CD4-positive, alpha-beta T cell treated with Interleukin-6 for 4 hours (primary cell): Measurements from ENCODE around the gene PPM1A.

ENCODE experiments used
- DNase-seq: peaks from one replicate; pipeline ENCODE4 v3.0.0-alpha.2; 2020; ENCODE audit warnings: mixed read lengths

Gene PPM1A

DNA sequence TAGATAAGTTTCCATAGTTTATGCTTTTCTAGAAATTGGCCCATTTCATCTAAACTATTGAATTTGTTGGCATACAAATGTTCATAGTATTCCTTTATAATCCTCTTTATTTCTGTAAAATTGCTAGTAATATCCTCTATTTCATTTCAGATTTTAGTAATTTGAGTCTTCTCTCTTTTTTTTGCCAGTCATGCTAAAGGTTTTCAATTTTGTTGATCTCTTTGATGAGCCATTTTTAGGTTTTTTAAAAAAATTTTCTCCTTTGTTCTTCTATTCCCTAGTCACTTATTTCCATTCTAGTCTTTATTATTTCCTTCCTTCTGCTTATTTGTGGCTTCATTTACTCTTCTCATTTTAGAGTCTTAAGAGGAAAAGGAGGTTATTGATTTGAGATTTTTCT is 19.4 kb upstream of the PPM1A start:
- DNase-seq = no peak

DNA sequence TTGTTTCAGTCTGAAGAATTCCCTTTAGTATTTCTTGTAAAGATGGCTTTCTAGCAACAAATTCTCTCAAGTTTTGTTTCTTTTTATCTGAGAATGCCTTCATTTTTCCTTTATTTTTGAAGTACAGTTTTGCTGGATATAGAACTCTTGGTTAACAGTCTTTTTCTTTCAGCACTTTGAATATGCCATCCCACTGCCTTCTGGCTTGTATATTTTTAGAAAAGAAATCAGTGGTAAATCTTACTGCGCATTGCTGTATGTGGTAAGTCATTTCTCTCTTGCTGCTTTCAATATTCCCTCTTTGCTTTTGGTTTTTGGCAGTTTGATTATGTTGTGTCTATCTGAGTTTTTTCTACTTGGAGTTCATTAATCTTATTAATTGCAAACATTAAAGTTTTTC is 16.8 kb upstream of the PPM1A start:
- DNase-seq = no peak

DNA sequence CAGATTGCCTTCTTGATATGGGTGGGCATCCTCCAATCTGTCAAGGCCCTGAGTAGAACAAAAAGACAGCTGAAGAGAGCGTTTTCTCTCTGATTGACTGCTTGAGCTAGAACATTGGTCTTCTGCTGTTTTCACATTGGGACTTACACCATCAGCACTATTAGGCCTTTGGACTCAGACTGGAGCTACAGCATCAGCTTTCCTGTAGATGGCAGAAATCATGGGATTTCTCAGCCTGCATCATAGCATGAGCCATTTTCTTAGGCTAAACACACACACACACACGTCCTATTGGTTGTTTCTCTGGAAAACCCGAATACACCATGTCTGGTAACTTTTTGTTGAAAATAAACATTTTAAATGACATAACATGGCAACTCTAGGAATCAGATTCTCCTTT is 15.8 kb upstream of the PPM1A start:
- DNase-seq = no peak

DNA sequence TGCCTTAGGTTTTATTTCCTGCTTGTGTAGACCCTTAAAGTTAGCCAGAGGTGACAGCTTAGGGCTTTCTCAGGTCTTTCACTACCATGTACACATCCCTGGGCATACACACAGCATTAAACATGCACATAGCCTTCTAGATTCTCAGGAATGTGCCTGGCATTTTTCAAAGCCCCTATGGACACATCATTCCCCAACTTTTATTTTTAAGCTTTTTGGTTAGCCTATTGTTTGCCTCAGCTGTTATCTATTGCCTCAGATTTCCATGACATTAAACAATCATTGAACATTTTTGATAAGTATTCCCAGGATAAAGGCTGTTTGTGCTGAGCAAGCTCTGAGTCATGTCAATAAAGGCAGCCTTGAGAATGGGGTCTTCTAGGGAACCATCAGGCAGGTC is 15.1 kb upstream of the PPM1A start:
- no peak for DNase-seq

DNA sequence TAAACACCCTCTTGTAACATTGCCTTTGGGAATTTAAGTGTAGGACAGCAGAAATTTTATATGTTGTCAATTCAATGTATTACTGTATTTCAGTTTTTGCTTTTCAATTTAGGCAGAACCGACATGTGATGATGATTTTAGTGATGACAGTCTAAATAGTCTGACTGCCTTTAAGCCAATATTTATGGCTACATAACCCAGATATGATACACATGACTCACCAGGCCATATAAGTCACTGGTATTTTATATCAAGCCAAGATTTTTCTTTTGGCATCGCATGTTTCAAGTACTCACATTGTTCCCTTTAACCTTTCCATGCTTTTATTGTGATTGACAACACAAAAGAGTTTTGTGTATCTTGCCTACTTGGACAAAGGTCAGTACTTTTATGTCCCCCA is 13.6 kb upstream of the PPM1A start:
- DNase-seq = no peak

DNA sequence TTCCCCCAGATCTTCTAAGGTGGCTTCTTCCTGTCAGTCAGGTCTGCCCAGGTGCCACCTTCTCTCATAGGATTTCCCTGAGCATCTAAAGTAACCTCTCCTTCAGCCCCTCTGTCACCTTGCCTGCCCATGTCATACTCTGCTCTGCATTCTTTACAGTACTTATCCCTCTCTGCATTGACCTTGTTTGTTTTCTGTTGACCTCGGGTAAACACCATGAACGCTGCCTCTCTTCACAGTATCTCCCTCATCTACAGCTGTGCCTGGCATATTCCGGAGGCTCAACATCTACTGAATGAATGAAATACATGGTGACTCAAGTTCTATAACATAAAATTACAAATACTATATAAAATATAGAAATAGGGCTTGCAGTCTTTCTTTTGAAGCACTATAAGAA is 10.1 kb upstream of the PPM1A start:
- DNase-seq = no peak

DNA sequence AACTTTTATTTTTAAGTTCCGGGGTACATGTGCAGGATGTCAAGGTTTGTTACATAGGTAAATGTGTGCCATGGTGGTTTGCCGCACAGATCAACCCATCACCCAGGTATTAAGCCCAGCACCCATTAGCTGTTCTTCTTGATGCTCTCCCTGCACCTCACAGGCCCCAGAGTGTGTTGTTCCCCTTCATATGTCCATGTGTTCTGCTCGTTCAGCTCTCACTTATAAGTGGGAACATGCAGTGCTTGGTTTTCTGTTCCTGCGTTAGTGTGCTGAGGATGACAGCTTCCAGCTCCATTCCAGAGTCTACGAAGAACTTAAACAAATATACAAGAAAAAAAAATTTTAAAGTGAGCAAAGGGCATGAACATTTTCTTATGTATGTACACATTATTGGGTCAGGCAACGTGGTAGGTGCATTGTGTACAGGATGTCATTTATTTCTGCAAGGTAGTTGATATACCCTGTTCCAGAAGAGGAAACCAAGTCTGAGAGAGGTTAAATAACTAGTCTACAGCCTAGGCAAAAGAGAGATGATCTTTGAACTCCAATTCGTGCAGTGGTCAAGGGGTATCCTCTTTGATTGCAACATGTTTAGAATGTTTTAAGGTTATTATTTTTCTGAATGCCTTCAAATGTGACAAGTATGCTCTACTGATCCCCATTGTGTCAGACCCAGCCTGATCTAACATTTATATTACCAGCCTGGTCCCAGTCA is 8.7 kb upstream of the PPM1A start:
- no peak for DNase-seq

DNA sequence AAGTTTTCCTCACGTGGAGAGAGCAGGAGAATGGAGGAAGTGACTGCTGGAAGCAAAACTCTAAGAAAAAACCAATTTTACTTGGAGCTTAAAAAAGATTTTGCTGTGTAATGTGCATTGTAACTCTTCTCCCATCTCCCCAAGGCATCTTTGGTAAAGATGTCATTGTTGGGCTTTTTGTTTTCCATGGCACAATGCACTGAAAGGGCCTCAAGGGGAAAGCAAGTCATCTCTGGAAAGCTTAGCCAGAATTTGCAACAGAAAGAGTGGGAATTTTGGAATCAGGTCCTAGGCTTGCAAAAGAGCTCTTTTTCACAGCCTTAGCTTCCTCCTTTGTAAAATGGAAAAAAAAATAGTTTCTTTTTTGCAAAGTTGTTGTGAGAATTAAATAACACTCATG is 7.9 kb upstream of the PPM1A start:
- no peak for DNase-seq

DNA sequence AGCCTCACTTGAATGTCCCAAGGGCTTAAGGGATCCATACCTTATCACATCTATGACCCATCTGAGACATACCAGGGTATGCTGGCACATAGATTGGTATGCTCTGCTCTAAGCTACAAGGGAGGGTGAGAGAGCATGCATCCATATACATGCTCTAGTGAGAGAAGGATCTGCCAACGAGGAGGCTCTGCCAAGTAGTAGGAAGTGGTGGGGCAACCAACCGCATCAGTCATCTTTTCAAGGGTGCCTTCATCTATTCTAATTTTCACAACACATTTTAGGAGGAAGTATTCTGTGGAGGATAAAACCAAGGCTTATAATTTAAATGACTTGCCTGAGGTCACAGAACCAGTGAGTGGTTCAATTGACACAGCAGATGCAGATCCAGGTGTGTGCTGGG is 6.6 kb upstream of the PPM1A start:
- DNase-seq = no peak

DNA sequence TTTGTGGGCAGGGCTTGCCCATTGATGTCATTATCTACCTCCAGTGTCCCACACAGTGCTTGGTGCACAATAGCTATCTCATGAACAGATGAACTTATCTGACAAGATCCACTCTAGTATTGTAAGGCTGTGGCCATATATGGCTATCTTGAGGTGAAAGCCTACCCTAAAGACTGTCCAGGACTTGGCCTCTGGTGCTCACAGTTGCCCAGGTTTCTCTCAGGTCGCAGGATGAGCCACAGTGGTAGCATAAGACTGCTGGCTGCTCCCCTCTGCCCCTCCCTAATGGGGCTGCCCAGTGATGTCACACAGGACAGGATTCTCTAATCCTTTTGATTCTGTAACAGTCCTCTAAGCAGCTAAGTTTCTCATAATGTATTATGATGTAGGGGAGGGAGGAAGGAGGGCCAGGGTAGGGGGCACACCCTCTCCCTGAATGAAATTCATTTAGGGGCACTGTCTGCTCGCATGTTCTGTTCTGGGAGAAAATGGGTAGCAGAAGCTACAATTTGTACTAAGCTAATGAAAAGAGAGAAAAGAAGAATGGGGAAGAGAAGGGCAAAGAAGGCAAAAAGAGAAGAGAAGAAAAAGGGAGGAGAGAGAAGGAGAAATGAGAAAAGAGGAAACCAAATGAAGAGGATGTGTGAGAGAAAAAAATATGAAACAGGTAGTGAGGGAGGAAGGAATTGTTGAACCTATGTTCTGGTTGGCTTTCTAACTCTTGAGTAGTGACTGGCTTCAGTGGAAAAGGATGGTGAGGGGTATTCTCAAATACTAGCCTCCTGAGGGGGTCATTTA is 3.4 kb upstream of the PPM1A start:
- DNase-seq = no peak

DNA sequence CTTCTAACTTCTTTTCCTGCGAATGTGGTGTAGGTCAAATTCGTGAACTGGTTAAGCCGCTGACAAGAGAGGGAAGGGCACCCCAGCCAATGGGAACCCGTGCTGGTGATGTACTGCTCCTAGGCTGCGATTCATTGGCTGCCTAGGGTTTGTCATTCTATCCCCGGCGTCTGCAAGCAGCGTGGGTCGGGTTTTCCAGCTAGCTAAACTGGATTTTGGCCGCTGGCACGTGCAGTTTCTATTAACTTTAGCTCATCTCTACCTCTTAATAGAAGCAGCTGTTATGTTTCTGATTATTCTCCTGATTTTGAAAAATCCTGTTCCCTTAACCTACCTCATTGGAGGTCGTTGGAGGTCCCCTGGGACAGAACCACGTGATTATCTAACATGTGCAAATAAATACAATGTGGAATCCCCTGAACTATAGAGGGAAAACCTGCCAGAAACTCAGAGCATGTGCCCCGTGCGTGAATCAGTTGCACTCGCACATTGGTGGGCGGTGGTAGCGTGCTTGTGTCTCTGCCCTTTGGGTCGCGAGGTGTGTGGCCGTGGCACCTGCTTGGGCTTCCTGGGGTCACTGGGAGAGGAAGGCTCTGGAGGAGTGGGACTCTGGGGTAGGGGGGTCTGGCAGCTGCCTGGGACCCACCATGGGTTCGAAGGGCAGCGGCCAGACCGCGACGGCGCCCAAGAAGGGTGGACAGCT is 876 bp upstream of the PPM1A start:
- DNase-seq = peak; percentile 85

DNA sequence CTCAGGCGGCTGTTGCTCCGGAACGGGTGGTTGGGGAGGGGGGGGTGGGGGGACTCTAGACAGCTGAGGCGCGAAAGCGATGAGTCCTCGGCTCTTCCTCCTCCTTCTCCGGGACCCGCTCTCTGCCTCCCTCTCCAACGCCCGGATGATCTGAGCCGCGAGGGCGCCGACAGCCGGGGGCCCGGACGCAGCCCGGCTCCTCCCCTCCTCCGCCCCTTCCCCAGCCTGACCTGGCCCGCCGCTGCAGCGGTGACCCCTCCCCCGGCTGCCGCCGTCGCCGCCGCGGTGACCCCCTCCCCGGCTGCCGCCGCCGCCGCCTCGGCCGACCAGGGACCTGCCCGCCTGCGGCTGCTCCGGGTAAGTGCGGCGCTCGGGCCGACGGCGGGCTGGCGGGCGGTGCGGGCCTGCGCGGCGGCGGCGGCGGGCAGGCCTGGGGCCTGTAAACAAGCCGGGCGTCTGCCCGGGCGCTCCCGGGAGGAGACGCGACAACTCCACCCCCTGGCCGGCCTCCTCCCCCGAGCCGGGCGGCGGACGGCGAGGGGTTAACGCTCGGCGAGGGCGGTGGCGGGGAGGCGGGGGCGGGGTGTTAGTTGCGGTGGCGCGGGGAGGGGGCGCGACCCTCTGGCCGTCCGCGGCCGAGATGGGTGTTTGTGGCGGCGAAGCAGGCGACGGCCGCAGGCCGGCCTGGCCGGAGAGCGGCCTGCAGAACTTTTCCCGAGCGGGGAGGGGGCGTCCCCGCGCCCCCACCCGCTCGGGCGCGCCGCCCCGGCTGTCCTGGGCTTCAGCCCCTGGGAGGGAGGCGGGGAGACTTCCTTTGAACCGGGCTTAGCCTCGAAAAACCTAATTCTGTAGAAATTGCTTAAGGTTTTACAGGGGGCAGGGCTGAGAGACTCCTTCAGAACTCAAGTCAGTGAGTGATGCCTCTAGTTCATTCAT is 568 bp downstream of the PPM1A start:
- DNase-seq = peak; percentile 77

DNA sequence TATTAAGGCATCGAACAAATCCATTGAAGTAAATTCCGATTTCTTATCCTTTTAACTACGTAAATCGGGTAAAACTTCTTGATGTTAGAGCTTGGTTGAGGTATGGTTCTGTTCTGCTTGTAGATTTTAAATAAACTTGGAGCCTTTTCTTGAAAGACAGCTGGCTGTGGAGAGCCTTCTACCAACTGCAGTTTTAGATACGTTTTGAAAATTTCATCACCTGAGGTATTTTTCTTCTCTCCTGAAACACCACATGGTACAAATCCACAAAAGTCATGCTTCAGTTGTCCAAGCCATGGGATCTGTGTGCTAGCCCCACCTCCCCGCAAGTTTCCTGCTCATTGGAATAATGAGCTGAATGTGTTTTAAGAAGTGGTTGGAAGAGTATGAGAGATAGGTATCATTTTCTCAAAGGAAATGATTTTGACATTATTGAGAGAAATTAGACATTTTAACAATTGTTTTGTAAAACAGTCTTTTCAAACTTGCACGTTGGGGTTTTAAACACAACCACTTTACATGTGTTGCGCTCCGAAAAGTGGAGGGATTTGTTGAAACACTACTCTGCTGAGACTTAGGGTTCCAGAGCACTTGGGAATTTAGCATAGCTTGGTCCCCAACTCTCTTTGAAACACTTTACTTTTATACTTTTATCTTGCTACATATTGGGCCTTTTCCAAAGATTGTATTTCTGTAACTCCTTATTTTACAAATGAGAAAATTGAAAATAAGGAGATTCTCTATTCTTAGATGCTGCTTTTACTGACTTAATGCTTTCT is 1.4 kb downstream of the PPM1A start:
- no peak for DNase-seq

DNA sequence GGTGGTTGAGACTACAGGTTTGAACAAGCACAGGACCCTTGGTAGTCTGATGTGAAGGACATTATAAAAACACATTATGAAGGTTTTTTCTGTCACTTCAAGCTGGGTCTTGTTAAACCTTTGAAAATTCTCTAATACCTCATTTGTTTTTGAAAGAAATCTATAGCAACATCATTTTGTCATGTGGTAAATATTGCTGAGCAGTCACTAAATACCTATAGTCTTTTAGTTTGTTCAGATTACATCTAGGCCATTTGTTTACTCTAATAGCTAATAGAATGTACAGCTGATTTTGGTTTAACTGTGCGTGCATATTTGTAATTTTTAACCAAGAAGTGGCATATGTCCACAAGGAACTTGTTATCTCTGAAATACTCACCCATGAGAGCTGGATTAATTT is 2.9 kb downstream of the PPM1A start:
- DNase-seq = no peak

DNA sequence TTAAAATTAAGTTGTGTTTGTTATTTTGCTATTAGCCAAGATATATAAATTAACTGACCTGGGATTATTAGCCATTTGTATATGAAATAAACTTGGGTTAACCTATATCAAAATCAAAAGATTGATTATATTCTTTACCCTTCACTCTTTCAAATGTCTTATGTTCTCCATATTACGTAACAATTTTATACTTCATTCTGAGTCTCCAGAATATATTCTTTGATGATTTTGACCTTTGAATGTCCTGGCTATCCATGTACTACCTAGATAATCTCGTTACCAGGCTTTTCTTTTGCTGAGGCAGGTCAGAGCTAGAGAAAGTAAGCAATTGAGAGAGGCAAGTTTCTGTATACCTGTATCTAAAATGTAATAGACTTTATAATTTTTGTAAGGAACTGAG is 3.6 kb downstream of the PPM1A start:
- no peak for DNase-seq

DNA sequence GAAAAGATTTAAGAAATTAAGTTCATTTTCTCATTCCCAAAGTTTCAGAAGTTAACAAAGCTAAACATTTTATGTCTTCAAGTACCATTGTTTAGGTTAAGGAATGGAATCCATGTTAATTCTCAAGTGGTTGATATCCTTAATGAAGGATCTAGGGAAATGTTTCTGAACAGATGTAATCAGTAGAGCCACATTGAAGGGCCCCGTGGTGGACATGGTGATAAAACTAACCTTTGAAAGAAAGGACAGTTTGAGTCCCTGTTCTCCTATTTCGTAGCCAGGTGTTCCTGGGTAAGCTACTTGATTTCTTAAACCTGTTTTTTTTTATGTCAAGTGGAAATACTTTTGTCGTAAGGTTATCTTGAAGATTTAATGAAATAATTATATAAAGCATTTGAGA is 4.6 kb downstream of the PPM1A start:
- no peak for DNase-seq

DNA sequence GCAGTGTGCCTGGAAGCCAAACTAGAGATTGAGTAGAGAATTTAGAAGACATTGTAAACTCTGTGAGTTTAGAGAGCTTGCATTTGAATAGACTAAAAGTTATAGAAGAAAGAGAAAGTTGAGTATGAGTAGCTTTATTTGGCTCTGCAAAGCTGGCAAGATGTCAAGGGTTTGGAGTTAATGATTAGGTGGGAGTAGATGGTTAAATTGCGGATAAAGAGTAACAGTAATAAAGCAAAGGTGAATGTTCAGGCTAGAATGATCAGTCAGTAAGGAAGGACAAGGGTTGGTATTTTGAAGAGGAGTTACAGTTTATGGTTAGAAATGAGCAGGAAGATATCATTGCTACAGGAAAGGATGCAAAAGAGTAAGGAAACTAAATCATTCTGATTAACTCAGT is 5.2 kb downstream of the PPM1A start:
- DNase-seq = no peak

DNA sequence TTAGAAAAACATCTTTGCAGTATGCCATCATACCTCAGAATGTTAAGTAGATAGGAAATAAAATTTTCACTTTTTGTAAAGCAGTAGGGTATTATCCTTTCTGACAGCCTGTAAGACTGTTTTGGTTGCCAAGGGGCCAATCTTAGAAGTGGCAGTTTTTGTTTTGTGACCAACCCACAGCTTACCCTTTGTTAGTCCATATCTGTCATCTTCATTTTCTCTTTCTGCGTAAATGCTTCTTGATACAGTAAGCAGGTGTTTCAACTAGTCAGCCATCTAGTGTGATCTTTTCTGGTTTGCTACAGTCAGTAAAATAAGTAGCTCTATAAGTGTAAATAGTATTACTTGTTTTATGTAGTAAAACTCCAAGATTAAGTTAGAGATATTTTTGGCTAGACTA is 8.8 kb downstream of the PPM1A start:
- no peak for DNase-seq

DNA sequence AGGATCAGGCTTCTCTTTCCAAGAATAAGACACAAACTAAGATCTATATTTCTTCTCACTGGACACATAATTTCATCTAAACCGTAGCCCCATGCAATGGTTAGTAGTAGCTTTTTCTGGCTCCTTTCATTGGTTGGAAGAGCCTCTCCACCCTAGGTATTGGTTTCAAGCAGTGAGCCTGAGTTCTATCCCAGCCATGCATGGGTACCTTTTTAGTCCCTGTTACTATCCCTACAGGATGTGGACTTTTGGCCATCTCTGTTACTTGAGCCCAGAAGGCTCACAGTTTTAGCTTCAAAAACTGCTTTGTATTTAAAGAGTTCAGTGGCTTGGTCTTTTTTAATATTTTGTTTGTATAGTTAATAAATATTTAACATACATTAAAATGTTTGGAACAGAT is 16.1 kb downstream of the PPM1A start:
- no peak for DNase-seq

DNA sequence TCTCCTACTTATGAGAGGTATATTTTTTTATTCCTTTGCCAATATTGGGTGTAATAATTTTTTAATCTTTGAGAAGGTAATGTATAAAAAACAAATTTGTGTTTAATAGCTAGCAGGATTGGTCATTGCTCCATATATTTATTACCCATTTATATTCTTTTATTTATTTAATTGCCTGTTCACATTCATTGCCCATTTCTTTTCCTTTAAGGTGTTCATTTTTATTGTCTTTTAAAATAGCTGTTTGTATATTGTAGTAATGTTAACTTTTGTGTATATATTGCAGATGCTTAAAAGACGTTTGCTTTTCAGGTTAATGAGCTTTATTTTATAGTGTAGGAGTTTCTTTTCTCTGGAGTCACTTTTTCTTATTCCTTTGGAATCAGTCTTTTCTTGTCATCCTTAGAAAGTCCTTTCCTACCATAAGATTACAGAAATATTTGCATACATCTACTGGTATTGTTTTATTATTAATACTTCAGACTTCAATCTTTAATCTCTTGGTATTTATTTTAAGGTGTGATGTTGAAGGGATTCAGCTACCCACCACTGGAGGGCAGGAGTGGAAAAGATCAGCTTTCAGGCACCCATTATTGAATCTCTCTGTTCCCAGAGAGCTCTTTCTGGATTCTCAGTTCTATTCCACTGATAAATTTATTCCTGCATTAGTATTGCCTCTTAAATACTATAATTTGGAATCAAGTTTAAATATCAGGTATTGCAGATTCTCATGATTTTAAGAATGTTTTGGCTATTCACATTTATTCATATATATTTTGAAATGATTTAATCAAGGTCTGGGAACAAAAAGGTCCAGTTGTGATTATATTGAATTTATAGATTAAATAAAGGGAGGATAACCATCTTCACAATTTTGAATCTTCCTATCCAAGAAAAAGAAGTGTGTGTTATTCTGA is 17.3 kb downstream of the PPM1A start:
- peak; percentile 36 for DNase-seq

DNA sequence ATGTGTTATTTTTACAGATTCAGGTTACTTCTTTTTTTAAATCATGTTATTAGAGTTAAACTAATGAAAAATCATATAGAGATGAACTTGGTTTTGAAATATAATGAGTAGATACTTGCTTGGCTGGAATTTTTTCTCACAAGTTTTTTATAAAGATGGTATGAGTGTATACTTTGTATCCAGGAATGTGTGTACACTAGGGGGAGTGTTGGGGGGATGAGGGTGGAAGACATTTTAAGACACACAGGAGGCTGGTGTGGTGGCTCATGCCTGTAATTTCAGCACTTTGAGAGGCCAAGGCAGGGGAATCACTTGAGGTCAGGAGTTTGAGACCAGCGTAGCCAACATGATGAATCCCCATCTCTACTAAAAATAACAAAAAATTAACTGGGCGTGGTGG is 23.2 kb downstream of the PPM1A start:
- DNase-seq = no peak
